ENCODE measurements around the gene A1BG. TPM values are rescaled to one million over a fixed set of nuclear protein-coding genes. Genes with fewer than 3 reads are reported as not detected.
"Not testable (repeated sequence)": the region's sequence is repeated elsewhere in the genome, so short reads cannot be mapped to it uniquely, and the experiment has no call there.

Gene A1BG
- total RNA-seq, 1 experiment from 2014 or later = 47.4 TPM

GRCh38 chr19:58379246-58379645 lies 26.0 kb upstream of the A1BG start:
- Histone ChIP-seq H3K9me3 (ENCODE audit: control insufficient read depth, insufficient read depth, low read depth, low read length) (no peaks in the 10 kb centered on the region), H3K36me3 (ENCODE audit: control insufficient read depth, insufficient read depth, low read length) (no peaks in the 10 kb centered on the region), H3K4me3 (ENCODE audit: low read depth in 2 of 2, low read length in 2 of 2) (no peak overlapping the region; a peak in 1 of 4 replicates), H3K27me3 (ENCODE audit: control insufficient read depth, insufficient read depth, low read length) (no peaks in the 10 kb centered on the region), H3K4me1 (ENCODE audit: control insufficient read depth, insufficient read depth, low read length) (peaks cover 15% of the 10 kb centered on the region), H3K27ac (ENCODE audit: low read length) (no peak overlapping the region)
- TF ChIP-seq CTCF (IDR thresholded peaks at IDR 0.05) (no peak), POLR2AphosphoS5 (IDR thresholded peaks at IDR 0.05; ENCODE audit: low read depth, low read length) (no peak), REST (IDR thresholded peaks at IDR 0.05; ENCODE audit: insufficient read depth in 1 of 2, low read depth in 2 of 2, low read length in 1 of 2) (no peak), TCF7L2 (IDR thresholded peaks at IDR 0.05; ENCODE audit: low read depth, low read length) (no peak), SIN3A (IDR thresholded peaks at IDR 0.05; ENCODE audit: borderline replicate concordance, insufficient read depth, low read depth, low read length) (no peak)
- in situ Hi-C loops (cut with HindIII; ENCODE audit: low pct_unique_long_range_greater_than_20kb, low sequenced_read_pairs) = no loop called here
- ChIA-PET POLR2A (interaction anchor here (0.5 kb wide), 1 partner anchor 19 kb away, joined by 11 read pairs; no protein-coding TSS in a partner anchor), CTCF (no interaction called here)
- BruUV-seq (replicated peaks) = no TSS peak
- intact Hi-C loops (cut with micrococcal nuclease; ENCODE audit: unreplicated experiment) = no loop called here
- ATAC-seq (no peak), DNase-seq (ENCODE audit: low read depth, low spot score) (no peak)

- H3K4me1 ChIP-seq (ENCODE audit: control insufficient read depth, insufficient read depth, low read length); H3K4me3 ChIP-seq (ENCODE audit: low read depth in 2 of 2, low read length in 2 of 2); ATAC-seq; POLR2A ChIA-PET; DNase-seq (ENCODE audit: low read depth, low spot score); intact Hi-C loops (cut with micrococcal nuclease; ENCODE audit: unreplicated experiment); BruUV-seq (replicated peaks); in situ Hi-C loops (cut with HindIII; ENCODE audit: low pct_unique_long_range_greater_than_20kb, low sequenced_read_pairs); H3K9me3 ChIP-seq (ENCODE audit: control insufficient read depth, insufficient read depth, low read depth, low read length); H3K27me3 ChIP-seq (ENCODE audit: control insufficient read depth, insufficient read depth, low read length); H3K27ac ChIP-seq (ENCODE audit: low read length); H3K36me3 ChIP-seq (ENCODE audit: control insufficient read depth, insufficient read depth, low read length): not testable (repeated sequence)
- CTCF ChIA-PET = interaction anchor here (0.7 kb wide), 1 partner anchor 25 kb away, joined by 5 read pairs; no protein-coding TSS in a partner anchor
These were observed 23.4 kb upstream of the A1BG start for GRCh38 chr19:58376724-58377123.

GRCh38 chr19:58374200-58374599 lies 20.9 kb upstream of the A1BG start:
- in situ Hi-C loops (cut with HindIII; ENCODE audit: low pct_unique_long_range_greater_than_20kb, low sequenced_read_pairs) (no loop called here), intact Hi-C loops (cut with micrococcal nuclease; ENCODE audit: unreplicated experiment) (no loop called here)
- no peak for TF ChIP-seq REST (IDR thresholded peaks at IDR 0.05; ENCODE audit: insufficient read depth in 1 of 2, low read depth in 2 of 2, low read length in 1 of 2)
- no peak for TF ChIP-seq TCF7L2 (IDR thresholded peaks at IDR 0.05; ENCODE audit: low read depth, low read length)
- no peak for TF ChIP-seq CTCF (IDR thresholded peaks at IDR 0.05)
- TF ChIP-seq POLR2AphosphoS5 (IDR thresholded peaks at IDR 0.05; ENCODE audit: low read depth, low read length) = no peak
- TF ChIP-seq SIN3A (IDR thresholded peaks at IDR 0.05; ENCODE audit: borderline replicate concordance, insufficient read depth, low read depth, low read length) = no peak
- Histone ChIP-seq H3K9me3 (ENCODE audit: control insufficient read depth, insufficient read depth, low read depth, low read length) (no peaks in the 10 kb centered on the region), H3K4me1 (ENCODE audit: control insufficient read depth, insufficient read depth, low read length) (no peaks in the 10 kb centered on the region), H3K36me3 (ENCODE audit: control insufficient read depth, insufficient read depth, low read length) (no peaks in the 10 kb centered on the region), H3K4me3 (ENCODE audit: low read depth in 2 of 2, low read length in 2 of 2) (no peak overlapping the region), H3K27me3 (ENCODE audit: control insufficient read depth, insufficient read depth, low read length) (no peaks in the 10 kb centered on the region), H3K27ac (ENCODE audit: low read length) (no peak overlapping the region)
- ChIA-PET POLR2A (interaction anchor here (0.6 to 1.3 kb wide), 2 partner anchors 12 to 28 kb away, joined by 5 to 6 read pairs; partner anchors contain the start of gene ZNF497), CTCF (no interaction called here)
- DNase-seq (ENCODE audit: low read depth, low spot score) (no peak), ATAC-seq (no peak)
- BruUV-seq (replicated peaks) = no TSS peak

Data from Panc1 (cell line).